GM12872 (cell line): ENCODE measurements around the gene SMG5.

Experiments
- CTCF ChIP-seq: IDR thresholded peaks from 3 replicates; pipeline ENCODE4 v1.5.1; 2011; ENCODE audit warnings: low read depth, mild to moderate bottlenecking, low read length, moderate library complexity; ENCODE audit not compliant: insufficient read depth

Gene SMG5

GRCh38 chr1:156247460-156248322 is 34.9 kb downstream of the SMG5 start, which contains the start of gene PAQR6:
TSS of gene PAQR6 (minus strand) at chr1:156248056. CDS start at chr1:156246731, 1,325 bp downstream.
- TF ChIP-seq CTCF: no peak

- no peak for TF ChIP-seq CTCF
Observed at GRCh38 chr1:156246781-156247459, 35.7 kb downstream of the SMG5 start.

GRCh38 chr1:156246241-156246780 is 36.3 kb downstream of the SMG5 start:
- no peak for TF ChIP-seq CTCF

GRCh38 chr1:156245451-156246232 is 37.0 kb downstream of the SMG5 start:
- no peak for TF ChIP-seq CTCF

- no peak for TF ChIP-seq CTCF
Observed at GRCh38 chr1:156244712-156245111, 37.9 kb downstream of the SMG5 start.

GRCh38 chr1:156244126-156244525 is 38.5 kb downstream of the SMG5 start:
- no peak for TF ChIP-seq CTCF

GRCh38 chr1:156242738-156243137 is 39.9 kb downstream of the SMG5 start:
- TF ChIP-seq CTCF: no peak
